ENCODE measurements around the gene VSIG8.

Gene VSIG8

DNA sequence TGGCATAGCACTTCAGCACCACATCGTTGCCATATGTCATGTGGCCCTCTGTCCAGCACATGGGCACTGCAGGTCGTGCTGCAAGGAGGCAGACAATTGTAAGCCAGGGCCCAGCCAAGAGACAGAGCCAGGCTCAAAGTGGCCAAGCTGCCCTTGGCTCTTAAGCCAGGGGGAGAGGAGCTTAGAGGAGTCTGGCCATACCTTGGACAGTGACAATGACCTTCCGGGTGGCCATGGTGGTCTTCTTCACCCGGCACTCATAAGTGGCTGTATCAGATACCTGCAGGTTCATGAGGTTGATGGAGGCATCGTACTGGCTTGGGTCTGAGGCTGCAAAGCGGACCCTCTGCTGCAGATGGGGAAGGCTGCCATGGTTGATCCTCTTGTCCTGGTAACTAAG lies 4.6 kb downstream of the VSIG8 start:
- no peak for DNase-seq (ENCODE audit: low read depth in 2 of 2)

DNA sequence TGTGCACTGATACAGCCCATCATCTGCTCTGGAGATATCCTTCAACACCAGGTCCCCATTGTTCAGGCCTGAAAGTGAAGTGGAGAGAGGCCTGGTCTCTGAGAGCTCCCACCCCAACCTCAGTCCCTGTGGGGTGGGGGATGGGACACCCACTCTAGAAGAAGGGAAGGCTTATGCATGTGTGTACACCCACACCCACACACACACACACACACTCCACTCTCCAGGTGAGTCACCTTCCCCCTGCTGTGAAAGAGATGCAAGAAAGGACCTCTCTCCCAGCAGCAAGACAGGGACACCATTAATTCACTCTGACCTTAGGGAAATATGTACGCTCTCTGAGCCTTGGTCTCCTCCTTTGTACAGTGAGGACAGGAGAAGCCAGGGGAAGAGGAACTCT lies 5.9 kb downstream of the VSIG8 start:
- DNase-seq (ENCODE audit: low read depth in 2 of 2): no peak

DNA sequence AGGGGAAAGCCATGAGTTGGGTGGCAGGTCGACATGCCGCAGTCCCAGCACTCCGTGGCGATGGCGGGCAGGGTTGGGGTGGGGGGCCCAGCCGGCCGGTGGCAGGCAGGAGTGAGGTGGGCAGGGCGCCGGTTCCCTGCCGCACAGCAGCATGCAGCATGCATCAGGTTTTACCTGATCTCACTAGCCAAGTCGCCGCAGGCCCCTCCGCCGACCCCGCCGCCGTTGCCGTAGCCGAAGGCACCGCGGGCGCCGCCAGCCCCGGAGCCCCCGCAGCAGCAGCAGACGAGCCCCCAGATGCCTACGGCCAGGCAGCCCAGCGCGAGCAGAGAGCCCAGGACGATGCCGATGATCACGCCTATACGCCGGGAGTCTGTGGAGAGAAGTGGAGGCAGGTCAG lies 6.7 kb downstream of the VSIG8 start:
- DNase-seq (ENCODE audit: low read depth in 2 of 2): no peak

DNA sequence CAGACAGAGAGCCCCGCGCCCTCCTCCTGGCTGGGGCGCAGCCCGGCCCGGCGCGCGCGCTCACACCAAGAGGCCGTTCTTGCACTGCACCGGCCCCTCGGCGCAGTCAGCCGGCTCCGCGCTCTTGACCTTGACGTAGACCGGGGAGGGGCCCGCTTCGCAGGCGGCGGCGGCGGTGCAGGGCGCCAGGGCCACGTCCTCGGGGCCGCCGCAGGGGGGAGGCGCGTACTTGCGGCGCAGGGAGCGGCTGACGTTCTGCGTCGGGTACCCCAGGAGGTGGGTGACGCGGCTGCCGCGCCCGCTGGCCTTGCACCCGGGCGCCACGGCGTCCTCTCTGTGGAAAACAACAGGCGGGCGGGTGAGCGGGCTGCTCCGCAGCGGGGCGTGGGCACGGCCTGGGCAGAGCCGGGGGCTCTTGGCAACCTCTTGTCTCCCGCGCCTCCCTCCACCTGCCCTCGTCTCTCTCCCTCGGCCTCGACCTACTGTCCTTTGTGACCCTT lies 7.7 kb downstream of the VSIG8 start:
- peak; percentile 23 to 45 for DNase-seq (ENCODE audit: low read depth in 2 of 2)

DNA sequence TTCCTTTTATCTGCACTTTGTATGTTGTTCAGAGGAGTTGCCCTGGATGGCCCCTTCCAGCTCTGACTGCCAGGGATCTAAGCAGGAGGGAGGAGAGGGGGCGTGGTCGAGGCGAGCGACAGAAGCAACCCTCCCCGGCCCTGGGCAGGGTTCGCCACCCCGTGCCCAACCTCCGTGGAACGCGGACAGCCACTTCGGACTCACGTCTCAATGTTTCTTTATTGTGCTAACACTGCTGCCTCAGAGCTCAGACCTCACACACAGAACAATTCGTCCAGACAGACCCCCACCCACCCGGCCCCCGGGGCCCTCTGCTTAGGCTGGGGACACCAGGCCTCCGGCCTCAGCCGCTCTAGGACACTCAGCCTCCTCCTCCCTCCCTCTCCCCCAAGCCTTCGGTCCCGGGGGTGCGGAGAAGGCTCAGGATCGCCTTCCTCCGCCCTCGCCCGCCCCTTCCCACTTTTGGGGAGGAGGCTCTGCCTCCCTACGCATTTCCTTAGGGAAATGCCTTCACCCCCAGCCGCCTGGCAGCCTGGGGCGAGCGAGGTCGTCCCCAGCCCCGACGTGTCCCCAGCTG lies 8.3 kb downstream of the VSIG8 start:
- DNase-seq (ENCODE audit: low read depth in 2 of 2): no peak

DNA sequence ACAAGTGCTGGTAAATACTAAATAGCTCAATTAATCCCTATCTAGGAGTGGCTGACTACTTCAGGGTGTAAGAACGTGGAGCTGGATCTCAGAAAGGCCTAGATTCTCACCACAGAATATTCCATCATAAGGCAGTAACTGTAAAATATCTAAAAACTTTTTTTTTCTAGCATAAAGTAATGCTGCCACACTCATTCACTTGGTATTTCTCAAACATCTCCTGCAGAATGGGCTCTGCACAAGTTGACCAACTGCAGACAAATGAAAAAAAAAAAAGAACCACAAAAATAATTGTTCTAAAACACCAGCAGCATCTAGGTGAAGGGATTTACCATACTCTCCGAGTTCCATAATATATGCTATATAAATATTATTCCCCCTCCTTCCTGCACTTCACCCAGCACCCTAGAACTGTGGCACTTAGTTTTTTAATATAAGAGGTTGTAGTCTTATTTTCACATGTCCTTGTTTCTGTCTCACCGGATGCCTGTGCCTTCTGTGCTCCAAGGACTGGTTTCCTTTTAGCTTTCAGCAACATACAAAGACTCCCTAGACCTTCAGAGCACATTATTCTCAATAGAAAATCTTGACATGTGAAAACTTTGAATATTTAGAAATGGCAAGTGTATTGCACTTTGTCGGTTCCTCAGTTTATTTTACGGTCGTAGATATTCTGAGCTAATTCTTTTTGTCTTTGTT lies 8.9 kb downstream of the VSIG8 start:
- DNase-seq (ENCODE audit: low read depth in 2 of 2): no peak

DNA sequence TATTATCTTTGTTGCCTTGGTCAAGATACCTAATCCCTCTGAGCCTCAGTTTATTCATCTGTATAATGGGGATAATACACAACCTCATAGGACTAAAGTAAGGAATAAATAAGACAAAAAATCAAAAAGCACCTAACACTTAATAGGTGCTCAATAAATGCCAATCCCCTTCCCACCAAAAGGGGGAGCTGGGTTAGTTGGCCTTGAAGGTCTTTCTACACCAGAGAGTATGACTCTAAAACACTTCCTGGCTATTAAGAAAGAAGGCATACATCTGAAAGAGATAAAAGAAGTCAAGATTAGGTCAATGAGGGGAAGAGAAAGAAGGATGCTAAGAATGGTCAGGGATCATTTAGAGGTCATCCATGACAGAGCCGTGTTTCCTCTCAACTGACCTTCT lies 11.1 kb downstream of the VSIG8 start:
- DNase-seq (ENCODE audit: low read depth in 2 of 2): no peak

DNA sequence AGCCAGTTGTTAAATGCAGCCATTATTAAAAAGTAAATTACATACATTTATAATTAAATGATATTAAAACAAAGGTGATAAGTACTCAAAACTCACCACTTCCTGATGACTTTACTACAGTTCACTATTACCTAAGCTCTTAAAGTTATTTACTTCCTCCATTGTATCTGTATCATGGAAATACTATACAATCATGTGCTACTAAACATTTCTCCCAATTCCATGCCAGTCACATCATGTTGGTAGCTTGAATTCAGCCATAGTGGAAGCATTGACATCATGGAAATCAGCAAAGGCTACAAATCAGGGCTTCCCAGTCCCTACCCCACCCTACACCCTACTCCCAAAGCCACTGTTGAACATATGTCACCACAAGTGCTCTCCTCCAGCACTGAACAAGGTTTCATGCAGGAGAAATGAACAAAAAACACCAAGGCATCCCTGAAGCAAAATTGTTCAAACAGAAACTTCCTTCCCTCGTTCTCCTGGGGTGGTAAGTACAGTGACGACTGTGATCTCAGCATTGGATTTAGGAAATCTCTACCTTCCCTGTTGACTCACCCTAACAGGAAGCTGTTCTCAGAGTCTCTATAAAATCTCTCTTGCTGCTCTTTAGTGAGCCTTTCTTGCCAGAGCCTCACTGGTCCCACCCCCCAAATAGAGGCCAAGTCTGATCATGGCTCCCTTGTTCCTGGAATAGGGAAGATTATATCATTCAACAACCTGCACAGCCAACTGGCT lies 12.7 kb downstream of the VSIG8 start:
- no peak for DNase-seq (ENCODE audit: low read depth in 2 of 2)

DNA sequence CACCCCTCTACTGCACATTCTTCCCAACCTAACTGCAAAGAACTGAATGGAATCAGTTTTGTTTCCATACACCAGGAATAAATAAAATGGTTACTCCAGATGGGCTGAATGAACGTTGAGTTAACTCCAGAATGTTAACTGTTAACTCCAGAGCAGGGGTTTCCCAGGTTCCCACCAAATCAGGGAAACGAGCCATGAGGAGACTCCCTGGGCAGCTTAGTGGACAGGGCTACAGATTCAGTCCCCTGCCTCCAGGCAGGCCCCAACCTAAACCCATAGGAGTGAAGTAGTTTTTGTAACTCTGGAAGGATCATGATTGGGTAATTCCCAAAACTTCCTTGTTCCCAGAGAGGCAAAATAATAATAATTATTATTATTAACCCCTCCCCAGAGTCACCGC lies 14.1 kb downstream of the VSIG8 start:
- no peak for DNase-seq (ENCODE audit: low read depth in 2 of 2)

DNA sequence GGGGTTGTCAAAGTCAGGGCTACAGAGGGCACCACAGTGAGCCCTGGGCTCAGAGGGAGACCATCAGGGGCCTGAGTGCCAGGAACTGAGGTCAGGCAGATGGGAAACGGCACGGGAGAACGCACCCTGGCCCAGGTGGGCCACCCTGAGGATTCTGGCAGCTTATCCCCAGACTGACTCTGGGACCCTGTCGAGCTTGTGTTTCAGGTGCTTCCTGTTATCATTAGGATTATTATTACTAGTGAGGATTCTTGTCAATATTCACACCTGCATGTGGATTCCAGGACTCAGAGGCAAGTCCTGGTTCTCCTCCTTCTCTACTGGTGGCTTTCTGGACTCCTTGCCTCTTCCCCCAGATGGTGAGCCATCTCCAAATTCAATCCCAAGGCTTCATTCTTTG lies 15.2 kb downstream of the VSIG8 start:
- DNase-seq (ENCODE audit: low read depth in 2 of 2): no peak

DNA sequence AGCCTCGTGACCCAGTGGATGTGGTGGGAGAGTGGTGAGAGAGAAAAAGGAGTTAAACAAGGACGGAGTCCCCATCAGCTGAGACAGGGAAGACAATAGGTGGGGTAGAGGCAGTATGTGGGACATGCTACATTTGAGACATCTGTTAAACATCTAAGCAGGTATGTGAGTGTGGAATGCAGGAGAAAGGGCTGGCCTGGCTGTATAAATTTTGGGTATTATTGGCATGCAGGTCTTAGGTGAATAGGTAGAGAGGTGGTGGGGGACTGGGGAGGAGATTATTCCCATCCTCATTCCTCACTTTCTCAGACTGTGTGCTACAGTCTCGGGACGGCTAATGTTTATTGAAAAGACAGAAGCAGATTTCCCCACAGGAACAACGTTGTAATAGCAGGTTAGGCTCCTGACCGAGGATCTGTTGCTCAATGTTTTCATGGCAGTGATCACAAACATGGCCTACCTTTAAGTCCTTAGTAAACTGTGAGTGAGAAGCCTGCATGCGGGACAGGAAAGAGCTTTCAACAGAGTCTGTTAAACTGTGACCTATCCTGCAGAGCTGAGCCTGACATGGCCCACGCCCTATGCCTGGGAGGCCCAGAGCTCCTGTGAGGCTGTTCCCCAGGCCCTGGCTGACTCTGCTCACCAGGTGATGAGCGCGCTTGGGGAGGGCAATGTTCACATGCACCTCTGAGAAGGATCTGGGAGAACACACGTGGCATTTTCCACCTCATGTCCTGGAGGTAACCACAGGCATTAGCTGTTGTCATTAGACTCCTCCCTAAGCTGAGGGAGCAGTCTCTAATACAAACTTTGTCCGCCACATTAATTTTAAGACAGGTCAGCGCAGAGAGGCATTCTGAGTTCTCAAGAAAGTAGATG lies 16.5 kb downstream of the VSIG8 start:
- no peak for DNase-seq (ENCODE audit: low read depth in 2 of 2)

DNA sequence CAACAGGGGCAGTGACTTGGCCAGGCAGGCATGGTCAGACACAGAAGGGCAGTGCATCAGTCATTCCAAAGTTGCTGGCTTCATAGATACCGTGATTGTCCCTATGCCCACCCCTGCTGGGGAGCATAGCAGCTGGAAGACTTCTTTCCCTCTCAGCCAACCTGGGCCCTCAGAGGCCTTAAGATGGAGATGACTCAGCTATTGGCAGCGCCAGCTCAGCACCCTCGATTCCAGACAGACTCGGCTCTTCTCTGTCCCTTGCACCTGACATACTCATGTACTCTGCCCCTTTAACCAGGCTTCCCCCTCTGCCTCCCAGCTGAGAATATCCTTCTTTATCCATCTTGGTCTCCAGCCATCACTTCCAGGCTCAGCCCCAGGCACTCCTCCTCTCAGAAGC lies 19.0 kb downstream of the VSIG8 start:
- DNase-seq (ENCODE audit: low read depth in 2 of 2): no peak

DNA sequence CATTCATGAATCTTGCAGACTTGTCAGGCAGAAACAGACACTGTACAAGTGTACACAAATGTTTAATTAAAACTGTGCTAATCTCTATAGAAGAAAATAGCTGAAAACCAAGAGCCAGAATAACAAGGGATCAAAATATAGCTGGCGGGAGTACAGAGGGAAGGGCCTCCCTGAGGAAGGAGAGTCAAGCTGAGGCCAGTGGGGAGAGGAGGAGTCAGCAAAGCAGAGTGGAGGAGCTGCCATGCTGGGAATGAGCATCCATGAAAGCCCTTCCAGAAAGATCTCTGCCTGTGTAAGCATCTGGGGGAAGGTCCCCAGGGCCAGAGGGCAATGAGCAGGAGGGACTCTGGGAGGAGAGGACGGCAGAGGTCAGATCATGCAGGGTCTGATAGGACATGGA lies 20.7 kb downstream of the VSIG8 start:
- no peak for DNase-seq (ENCODE audit: low read depth in 2 of 2)

DNA sequence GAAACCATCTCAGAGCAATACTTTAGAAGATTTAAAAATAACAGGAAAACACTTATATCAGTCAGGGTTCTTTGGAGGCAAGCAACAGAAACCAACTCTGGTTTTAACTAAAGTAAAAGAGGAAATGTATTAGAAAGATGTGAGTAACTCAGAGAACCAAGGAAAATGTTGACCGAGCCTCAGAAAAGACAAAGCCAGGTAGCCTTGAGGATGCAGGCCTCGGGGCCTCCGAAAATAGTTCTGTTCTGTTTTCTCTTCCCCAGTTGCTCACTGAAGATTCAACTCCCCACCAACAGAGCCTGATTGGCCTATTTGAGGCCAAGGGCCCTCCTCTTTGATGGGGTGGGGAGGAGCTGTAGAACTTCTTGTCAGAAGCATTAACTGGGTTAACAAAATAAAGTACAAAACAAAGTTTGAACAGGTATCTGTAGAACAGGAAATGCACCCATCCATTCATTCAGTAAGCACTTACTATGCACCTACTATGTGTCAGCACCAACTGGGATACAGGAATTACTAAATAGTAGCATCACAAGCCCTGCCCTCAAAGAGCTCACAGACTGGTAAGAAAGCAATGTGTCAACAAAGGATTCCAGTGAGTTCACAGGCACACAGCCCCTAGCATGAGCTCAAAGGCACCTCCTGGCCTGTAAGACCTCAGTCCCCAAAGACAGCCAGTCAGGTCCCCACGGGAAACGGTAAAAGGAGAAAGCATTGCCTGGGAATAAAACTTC lies 23.2 kb downstream of the VSIG8 start:
- DNase-seq (ENCODE audit: low read depth in 2 of 2): no peak

DNA sequence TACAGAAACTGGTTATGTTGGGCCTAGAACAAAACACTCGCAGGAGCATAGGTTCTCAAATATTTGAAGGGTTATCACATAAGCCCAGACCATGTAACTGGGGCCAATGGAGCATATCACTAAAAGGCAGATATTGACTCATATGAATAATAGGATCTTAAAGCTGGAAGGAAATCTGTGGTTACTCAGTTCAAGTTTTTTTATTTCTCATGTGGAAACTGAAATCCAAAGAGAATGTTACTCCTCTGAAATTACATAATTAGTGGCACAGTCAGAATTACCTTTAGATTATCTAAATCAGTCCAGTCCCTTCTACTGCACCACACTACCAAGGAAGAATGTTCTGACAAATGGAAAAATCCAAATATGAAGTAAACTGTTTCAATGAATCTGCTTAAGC lies 23.7 kb downstream of the VSIG8 start:
- no peak for DNase-seq (ENCODE audit: low read depth in 2 of 2)

DNA sequence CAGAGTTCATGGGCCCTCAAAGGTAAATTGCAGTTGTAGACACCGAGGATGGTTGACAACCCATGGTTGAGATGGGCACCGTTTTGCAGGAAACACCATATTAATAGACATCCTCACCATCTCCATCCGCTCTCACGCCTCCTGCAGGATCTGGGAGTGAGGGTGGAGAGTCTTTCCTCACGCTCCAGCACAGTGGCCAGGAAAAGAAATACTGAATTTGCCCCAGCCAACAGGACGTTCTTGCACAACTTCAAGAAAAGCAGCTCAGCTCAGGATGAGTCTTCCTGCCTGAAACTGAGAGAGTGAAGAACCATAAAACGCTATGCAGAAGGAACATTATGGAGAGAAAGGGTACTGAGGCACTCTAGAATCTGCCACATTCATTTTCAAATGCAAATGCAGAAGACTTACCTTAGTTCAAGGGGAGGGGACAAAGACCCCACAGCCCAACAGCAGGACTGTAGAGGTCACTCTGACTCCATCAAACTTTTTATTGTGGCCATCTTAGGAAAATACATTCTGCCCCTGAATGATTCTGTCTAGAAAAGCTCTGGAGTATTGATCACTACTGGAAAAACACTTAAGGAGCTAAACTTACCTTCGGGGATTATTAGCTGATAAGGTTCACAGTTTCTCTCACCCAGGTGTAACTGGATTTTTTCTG lies 26.5 kb downstream of the VSIG8 start:
- DNase-seq (ENCODE audit: low read depth in 2 of 2): no peak

DNA sequence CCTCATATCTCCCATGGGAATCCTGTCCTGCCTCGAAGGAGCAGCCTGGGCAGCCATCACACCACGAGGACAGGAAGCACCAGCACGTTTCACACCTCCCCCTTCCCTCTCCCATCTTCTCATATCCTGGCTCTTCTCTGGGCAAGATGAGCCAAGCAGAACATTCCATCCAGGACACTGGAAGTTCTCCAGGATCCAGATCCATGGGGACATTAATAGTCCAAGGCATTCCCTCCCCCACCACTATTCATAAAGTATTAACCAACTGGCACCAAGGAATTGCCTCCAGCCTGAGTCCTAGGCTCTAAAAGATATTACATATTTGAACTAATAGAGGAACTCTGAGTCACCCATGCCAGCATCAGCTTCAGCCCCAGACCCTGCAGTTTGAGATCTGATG lies 27.1 kb downstream of the VSIG8 start:
- no peak for DNase-seq (ENCODE audit: low read depth in 2 of 2)

DNA sequence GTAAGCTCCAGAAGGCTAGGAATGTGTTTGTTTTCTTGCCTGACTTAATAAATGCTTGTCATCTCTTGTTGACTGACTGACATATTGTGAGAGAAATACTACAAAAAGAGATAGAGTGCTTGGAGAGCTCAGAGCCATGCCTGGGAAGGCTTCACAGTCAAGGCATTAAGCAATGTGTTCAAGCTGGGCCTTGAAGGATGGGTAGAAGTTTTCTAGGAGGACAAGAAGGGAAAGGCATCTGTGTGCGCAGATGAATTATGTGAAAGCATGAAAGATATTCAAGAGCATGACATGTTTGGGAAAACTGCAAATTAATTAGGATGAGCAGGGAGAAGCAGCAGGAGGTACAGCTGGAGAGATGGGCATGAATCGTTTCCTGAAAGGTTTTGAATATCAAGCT lies 30.1 kb downstream of the VSIG8 start:
- DNase-seq (ENCODE audit: low read depth in 2 of 2): no peak

DNA sequence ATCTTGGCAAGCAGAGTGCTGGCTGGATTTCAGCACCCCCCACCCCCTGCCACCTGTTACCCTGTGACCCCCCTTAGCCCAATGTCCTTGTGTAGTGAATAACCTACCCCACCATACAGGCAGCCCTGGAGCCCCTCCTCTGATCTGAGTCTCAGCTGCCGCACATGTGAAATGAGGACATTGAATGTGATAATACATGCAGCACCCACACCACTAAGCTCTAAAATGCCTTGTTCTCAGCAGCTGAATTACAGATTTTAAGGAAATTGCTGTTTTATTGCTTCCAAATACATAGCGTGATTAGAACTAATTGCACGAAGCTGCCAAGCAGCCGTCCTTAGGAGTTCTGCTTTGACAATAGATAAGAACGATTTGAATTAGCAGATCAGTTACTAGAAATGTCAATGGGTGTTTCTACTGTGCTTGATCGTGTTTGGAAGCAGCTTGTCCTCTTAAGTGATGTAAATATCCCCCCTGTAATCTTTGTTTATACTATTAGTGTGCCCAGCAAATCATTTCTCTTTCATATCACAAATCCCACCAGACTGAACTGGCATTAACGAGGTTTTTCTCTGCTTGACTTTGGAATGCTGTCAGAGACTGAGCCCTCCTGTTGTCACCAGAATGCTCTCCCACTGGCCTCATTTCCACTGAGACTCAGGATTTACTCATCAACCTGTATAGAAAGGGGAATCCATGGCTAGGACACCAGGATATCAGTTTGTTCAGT lies 30.9 kb downstream of the VSIG8 start:
- no peak for DNase-seq (ENCODE audit: low read depth in 2 of 2)

DNA sequence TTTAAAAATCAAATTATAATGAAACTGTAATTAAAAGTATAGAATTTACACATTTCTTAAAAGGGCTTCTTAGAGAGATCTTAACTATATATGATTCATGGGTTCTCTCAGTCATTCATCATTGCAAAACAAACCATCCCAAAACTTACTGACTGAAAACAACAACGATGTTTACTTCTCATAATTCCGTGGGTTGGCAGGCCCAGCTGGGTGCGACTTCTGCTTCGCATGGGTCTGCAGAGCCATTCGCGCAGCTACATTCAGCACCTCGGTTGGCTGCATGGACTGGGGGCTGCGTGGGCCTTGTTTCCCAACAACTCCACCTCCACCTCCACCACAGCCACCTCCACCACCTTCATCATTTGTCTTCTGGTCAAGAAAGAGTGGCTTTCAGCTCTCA lies 31.7 kb downstream of the VSIG8 start:
- DNase-seq (ENCODE audit: low read depth in 2 of 2): no peak

Data from stimulated activated CD4-positive, alpha-beta T cell treated with anti-CD3 and anti-CD28 coated beads, Interleukin-1b, Interleukin-23, amount 100 ng/mL, for 1 hour (primary cell).